Hepatocyte (in vitro differentiated cells): ENCODE results near the gene NIPAL4.

Source experiments
- CTCF ChIP-seq: fragments of 200-600 bp; sonication (generic); IDR thresholded peaks from 2 replicates; pipeline ENCODE4 v1.5.1; 2016; ENCODE audit warnings: antibody characterized with exemption, mild to moderate bottlenecking; ENCODE audit not compliant: poor library complexity
- EZH2 ChIP-seq: fragments of 200-600 bp; sonication (generic); IDR thresholded peaks from 2 replicates; pipeline ENCODE4 v1.6.1; 2016; ENCODE audit warnings: antibody characterized with exemption, mild to moderate bottlenecking, borderline replicate concordance

GRCh38 chr5:157486861-157487260 lies 26.8 kb downstream of the NIPAL4 start:
- TF ChIP-seq CTCF (no peak), EZH2 (no peak)
